Activated CD8-positive, alpha-beta T cell treated with anti-CD3 and anti-CD28 coated beads for 36 hours (primary cell): Measurements from ENCODE around the gene HELZ. TPM values are rescaled to one million over a fixed set of nuclear protein-coding genes. Genes with fewer than 3 reads are reported as not detected.
A peak's percentile ranks its signal among the peaks of the same experiment; 100 is the strongest.

Experiments used
- ATAC-seq: fragments of 200-7000 bp; cut with Tn5 transposase; one replicate; pipeline ENCODE4 v1.10.0; 2021; ENCODE audit warnings: mild to moderate bottlenecking, moderate library complexity
- CTCF ChIA-PET: fragments of 350-600 bp; sonication (Branson Sonifier 250); formaldehyde crosslinking; loops from one replicate; lab custom pipeline; 2021; ENCODE audit warnings: antibody characterized with exemption; lab: Charles Lee
- POLR2A ChIA-PET: fragments of 350-600 bp; sonication (Branson Sonifier 250); formaldehyde crosslinking; loops from one replicate; lab custom pipeline; 2021; ENCODE audit warnings: antibody characterized with exemption; lab: Charles Lee
- DNase-seq: peaks from one replicate; pipeline ENCODE4 v3.0.0-alpha.2; 2020
- H3K27ac Mint-ChIP-seq: one replicate; pipeline ENCODE4 v1.8.0; 2021; ENCODE audit warnings: mild to moderate bottlenecking, mixed read lengths
- H3K27me3 Mint-ChIP-seq: one replicate; pipeline ENCODE4 v1.8.0; 2021; ENCODE audit warnings: mixed read lengths
- H3K36me3 Mint-ChIP-seq: one replicate; pipeline ENCODE4 v1.8.0; 2021; ENCODE audit warnings: low read depth, mixed read lengths
- H3K4me1 Mint-ChIP-seq: one replicate; pipeline ENCODE4 v1.8.0; 2021; ENCODE audit warnings: low read depth, mixed read lengths
- H3K4me3 Mint-ChIP-seq: one replicate; pipeline ENCODE4 v1.8.0; 2021; ENCODE audit warnings: mild to moderate bottlenecking, moderate library complexity, mixed read lengths
- H3K9me3 Mint-ChIP-seq: one replicate; pipeline ENCODE4 v1.8.0; 2021; ENCODE audit warnings: mixed read lengths
- CTCF ChIP-seq: fragments of 200-600 bp; IDR thresholded peaks from one replicate; pipeline ENCODE4 v1.8.0; 2022; ENCODE audit warnings: antibody characterized with exemption, mild to moderate bottlenecking
- intact Hi-C: fragments of 100-400 bp; cut with micrococcal nuclease; formaldehyde crosslinking; loops from one replicate; pipeline ENCODE4 v1.10.0; 2022
- total RNA-seq, 2 experiments: library from RNA; stranded (reverse); gene quantifications; one replicate each; pipeline ENCODE4 v1.2.3, GENCODE V29; 2021

The HELZ gene
- total RNA-seq, 2 experiments from 2014 or later: 74.4 to 74.9 TPM

- H3K27ac Mint-ChIP-seq: no peak overlapping the region
Observed at GRCh38 chr17:67225316-67225715, 19.7 kb downstream of the HELZ start.

GRCh38 chr17:67224736-67225135, 20.3 kb downstream of the HELZ start:
- H3K4me1 Mint-ChIP-seq: peaks cover 46% of the 10 kb centered on the region
- no peak for ATAC-seq
- no peak for DNase-seq
- CTCF ChIA-PET: interaction anchor here (1.3 kb wide), 2 partner anchors 24 to 47 kb away, joined by 3 to 7 read pairs; no protein-coding TSS in a partner anchor
- no peak overlapping the region for H3K4me3 Mint-ChIP-seq
- TF ChIP-seq CTCF: no peak
- no peaks in the 10 kb centered on the region for H3K27me3 Mint-ChIP-seq
- no peaks in the 10 kb centered on the region for H3K9me3 Mint-ChIP-seq
- H3K27ac Mint-ChIP-seq: no peak overlapping the region
- intact Hi-C loops: loop anchor here (5.0 kb wide), 1 partner anchor 68 kb away; no protein-coding TSS in a partner anchor
- peaks cover 40% of the 10 kb centered on the region for H3K36me3 Mint-ChIP-seq
- POLR2A ChIA-PET: interaction anchor here (0.5 kb wide), 1 partner anchor 22 kb away, joined by 3 read pairs; no protein-coding TSS in a partner anchor

More at GRCh38 chr17:67225316-67225715, 19.7 kb downstream of the HELZ start:
- DNase-seq (no peak), ATAC-seq (no peak)
- H3K4me1 Mint-ChIP-seq: peaks cover 42% of the 10 kb centered on the region
- TF ChIP-seq CTCF: no peak
- intact Hi-C loops: no loop called here
- no peaks in the 10 kb centered on the region for H3K9me3 Mint-ChIP-seq
- no peak overlapping the region for H3K4me3 Mint-ChIP-seq
- POLR2A ChIA-PET: no interaction called here
- no peaks in the 10 kb centered on the region for H3K27me3 Mint-ChIP-seq
- CTCF ChIA-PET: no interaction called here
- peaks cover 40% of the 10 kb centered on the region for H3K36me3 Mint-ChIP-seq

GRCh38 chr17:67223924-67224323, 21.1 kb downstream of the HELZ start:
- DNase-seq (peak; percentile 47), ATAC-seq (peak; percentile 96)
- H3K9me3 Mint-ChIP-seq: no peaks in the 10 kb centered on the region
- H3K27me3 Mint-ChIP-seq: no peaks in the 10 kb centered on the region
- H3K4me3 Mint-ChIP-seq: peak overlapping the region; percentile 5
- CTCF ChIA-PET: interaction anchor here (1.3 kb wide), 2 partner anchors 24 to 48 kb away, joined by 3 to 7 read pairs; no protein-coding TSS in a partner anchor
- H3K4me1 Mint-ChIP-seq: peaks cover 44% of the 10 kb centered on the region
- POLR2A ChIA-PET: interaction anchor here (1.1 kb wide), 1 partner anchor 10 kb away, joined by 4 read pairs; no protein-coding TSS in a partner anchor
- H3K27ac Mint-ChIP-seq: peak overlapping the region; percentile 60
- no peak for TF ChIP-seq CTCF
- intact Hi-C loops: loop anchor here (5.0 kb wide), 1 partner anchor 68 kb away; no protein-coding TSS in a partner anchor
- peaks cover 36% of the 10 kb centered on the region for H3K36me3 Mint-ChIP-seq

GRCh38 chr17:67221062-67221998, 23.7 kb downstream of the HELZ start:
- DNase-seq (peak; percentile 49), ATAC-seq (peak; percentile 32)
- intact Hi-C loops: loop anchor here (5.0 kb wide), 1 partner anchor 71 kb away; no protein-coding TSS in a partner anchor
- no peaks in the 10 kb centered on the region for H3K9me3 Mint-ChIP-seq
- ChIA-PET POLR2A (interaction anchor here (1.3 to 1.4 kb wide), 2 partner anchors 12 to 15 kb away, joined by 3 read pairs; no protein-coding TSS in a partner anchor), CTCF (interaction anchor here (0.7 to 4.5 kb wide), 23 partner anchors 9 to 139 kb away, joined by 3 to 47 read pairs (median 5); no protein-coding TSS in a partner anchor)
- H3K27ac Mint-ChIP-seq: no peak overlapping the region
- H3K4me3 Mint-ChIP-seq: no peak overlapping the region
- H3K4me1 Mint-ChIP-seq: peaks cover 33% of the 10 kb centered on the region
- no peaks in the 10 kb centered on the region for H3K27me3 Mint-ChIP-seq
- peak; percentile 52 for TF ChIP-seq CTCF
- peaks cover 32% of the 10 kb centered on the region for H3K36me3 Mint-ChIP-seq
